GM18861 (cell line): ENCODE measurements around the gene ANGEL2.
"Not testable (repeated sequence)": the region's sequence is repeated elsewhere in the genome, so short reads cannot be mapped to it uniquely, and the experiment has no call there.

Experiments
- ATAC-seq: cut with Tn5 transposase; IDR thresholded peaks from one replicate; pipeline ENCODE4 v1.9.1; 2021; ENCODE audit not compliant: unreplicated experiment

The ANGEL2 gene

GRCh38 chr1:213020016-213020415, 4.3 kb upstream of the ANGEL2 start:
- no peak for ATAC-seq

DNA sequence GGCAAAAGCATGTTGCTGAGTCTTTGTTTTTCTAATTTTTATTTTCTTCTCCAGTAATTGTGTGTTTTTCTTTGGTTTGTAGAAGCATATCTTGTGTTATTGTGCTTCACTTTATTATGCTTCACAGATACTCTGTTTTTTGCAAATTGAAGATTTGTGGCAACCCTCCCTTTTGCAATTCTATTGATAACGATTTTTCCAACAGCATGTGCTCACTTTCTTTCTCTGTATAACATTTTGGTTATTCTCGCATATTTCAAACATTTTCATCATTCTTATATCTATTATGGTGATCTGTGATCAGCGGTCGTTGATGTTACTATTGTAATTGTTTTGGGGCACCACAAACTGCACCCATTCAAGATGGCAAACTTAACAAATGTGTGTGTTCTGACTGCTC, 3.8 kb upstream of the ANGEL2 start:
- no peak for ATAC-seq

DNA sequence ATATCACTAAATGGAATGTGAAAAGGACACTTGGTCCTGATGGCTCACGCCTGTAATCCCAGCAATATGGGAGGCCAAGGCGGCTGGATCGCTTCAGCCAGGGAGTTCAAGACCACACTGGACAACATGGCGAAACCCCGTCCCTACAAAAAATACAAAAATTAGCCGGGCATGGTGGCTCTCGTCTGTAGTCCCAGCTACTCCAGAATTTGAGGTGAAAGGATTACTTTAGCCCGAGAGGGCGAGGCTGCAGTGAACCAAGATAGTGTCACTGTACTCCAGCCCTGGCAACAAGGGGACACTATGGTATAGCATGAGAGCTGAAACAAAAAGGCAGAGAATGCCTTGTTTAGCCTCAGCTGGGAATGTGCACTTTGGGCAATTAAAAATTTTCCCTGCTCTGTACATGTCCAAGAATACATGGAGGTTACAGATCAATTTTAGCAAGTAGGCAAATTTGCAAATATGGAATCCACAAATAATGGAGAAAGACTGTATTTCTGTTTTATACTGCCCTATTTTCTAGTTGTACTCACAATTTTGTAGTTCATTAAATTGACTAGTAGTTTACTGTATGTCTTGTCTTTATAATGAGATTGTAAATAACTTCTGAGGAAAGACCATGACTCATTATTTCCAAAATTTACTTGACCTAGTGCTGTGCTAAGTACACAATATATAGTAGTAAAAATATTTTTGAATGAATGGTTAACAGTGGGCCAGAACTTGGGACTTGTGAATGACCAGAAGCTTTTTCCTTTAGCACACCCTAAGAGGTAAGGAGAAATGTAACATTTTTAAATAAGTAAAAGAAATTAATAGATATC, 2.0 kb upstream of the ANGEL2 start:
- ATAC-seq, result no peak

GRCh38 chr1:213014642-213015041, 1.0 kb downstream of the ANGEL2 start:
- no peak for ATAC-seq

DNA sequence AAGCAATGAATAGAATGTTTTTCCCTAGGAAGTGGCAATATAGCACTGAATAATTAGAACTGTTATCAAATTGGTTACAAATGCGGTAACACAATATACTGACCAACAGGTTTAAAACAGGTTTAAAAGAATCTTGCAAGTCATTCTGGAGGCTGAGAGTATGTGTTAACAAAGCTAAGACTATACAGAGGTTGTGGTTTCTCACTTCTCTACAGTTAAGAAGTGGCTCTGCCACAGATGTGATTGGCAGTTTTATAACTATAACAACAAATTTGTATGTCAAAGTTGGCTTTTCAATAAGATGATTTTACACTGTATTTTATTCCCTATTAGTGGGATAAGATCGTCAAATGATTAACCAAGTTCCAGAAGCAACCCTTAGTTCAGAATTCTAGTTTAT, 7.1 kb downstream of the ANGEL2 start:
- ATAC-seq, result no peak

DNA sequence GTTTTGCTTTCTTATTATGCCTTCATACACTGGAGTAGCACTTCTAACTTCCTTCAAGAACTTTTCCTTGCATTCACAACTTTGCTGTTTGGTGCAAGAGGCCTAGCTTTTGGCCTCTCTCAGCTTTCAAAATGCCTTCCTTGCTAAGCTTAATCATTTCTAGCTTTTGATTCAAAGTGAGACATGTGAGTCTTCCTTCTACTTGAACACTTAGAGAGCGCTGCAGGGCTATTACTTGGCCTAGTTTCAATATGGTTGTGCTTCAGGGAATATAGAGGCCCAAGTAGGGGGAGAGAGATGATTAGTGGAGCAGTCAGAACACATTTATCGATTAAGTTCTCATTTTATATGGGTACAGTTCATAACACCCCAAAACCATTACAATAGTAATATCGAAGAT, 12.4 kb downstream of the ANGEL2 start:
- ATAC-seq, result peak; percentile 90

DNA sequence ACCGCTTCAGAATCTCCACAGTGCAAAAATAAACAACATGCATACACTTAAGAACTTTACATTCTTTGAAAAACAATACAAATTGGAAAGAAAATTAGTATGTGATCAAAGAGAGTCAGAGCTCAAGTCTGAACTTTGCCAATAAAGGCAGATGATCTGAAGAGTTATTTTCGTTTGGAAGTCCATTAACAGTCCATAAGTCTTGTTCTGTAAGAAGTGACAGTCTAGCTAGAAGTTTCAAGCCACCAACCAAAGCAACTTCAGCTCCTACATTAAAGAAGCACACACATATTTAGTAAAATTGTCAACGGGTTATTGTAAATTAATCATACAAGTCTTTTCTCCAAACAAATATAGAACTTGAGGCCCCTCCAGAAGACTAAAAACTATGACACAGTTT, 20.7 kb downstream of the ANGEL2 start:
- no peak for ATAC-seq

- ATAC-seq, result not testable (repeated sequence)
Measured at GRCh38 chr1:212993960-212994359, 21.7 kb downstream of the ANGEL2 start.

DNA sequence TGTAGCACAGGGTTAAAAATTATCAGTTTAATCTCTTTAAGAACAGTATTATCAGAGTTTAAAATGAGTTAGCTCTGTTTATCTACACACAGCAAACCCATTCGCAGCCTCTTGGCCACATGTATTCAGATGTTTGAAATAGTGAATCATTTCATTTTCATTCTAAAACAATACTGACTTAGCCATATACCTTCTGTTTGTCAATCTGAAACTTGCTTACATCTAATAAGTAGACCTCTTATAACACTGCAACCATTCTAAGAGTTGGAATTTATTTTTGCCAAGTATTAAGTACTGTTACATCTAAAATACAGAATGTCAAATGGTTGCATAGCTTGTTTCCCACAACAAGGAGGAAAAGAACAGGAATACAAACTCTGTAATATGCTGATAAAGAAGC, 25.4 kb downstream of the ANGEL2 start:
- no peak for ATAC-seq

DNA sequence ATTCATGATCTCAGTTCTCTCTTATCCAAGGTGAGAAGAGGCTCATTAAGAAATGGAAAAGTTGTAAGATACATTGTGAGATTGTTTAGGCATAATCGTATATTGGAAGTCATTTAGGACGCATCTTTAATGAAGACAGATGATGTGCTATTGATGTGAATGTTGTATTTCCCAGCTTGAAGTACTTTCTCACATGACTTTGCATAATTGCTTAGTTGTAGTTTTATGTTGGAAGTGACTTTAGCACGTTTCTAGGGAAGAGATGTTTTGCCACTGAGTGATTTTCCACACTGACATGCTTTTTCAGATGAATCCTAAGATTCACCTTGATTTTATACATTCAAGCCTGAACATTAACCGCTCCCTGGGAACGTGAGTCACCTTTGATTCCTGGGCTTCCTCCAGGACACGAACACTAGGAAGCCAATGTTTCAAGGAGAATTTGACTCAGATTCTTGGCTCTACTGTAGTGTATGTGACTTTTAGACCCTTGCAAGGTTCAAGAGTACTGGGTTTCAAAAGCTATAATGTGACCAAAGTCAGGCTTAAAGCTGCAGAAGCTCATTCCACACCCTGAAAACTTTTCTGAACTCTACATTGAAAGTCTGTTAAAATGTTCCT, 27.9 kb downstream of the ANGEL2 start:
- no peak for ATAC-seq

DNA sequence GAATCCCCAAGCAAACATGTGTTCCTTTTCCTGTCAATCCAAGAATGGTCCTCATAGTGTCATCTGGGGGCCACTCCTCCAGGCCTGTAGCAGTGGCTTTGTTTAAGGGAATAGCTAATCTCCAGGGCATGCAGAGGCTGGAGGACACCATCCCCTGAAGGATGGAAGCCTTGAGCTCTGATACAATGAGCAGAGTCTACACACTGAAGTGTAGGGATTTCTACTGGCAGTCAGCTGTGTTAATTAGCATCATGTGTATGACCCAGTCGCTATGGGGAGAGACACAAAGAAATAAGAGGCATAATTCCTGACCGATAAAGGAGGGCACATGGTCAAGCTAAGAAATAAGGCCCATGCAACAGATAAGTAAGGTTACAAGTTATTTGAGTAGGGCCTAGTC, 29.1 kb downstream of the ANGEL2 start:
- ATAC-seq, result no peak

DNA sequence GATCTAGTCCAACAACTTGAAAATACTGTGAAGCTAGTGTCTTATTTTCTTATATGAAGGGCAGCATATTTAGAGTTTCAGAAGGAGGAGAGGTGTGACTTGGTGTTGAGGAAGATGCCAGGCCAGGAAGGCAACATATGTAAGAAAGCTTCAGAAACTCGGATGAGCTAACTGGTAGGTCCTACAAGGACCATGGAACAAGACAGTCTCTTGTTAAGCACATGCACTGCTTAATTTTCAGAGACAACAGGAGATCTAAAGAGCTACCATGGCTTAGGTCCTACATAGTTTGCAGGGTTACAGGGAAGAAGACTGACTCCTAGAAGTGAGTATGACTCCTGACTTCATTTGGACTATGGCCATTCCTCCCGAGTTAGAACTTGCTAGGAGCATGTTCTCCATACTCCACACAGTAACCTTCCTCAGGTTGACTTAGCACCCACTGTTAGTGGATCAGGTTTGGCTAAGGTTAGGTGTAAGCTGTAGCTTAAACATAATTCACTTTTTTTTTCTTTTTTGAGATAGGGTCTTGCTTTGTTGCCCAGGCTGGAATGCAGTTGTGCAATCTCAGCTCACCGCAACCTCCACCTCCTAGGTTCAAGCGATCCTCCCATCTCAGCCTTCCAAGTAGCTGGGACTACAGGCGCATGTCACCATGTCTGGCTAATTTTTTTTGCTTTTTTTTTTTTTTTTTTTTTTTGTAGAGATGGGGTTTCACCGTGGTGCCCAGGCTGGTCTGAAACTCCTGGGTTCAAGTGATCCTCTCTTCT, 31.0 kb downstream of the ANGEL2 start:
- no peak for ATAC-seq

- no peak for ATAC-seq
Measured at GRCh38 chr1:212983482-212983881, 32.2 kb downstream of the ANGEL2 start.

DNA sequence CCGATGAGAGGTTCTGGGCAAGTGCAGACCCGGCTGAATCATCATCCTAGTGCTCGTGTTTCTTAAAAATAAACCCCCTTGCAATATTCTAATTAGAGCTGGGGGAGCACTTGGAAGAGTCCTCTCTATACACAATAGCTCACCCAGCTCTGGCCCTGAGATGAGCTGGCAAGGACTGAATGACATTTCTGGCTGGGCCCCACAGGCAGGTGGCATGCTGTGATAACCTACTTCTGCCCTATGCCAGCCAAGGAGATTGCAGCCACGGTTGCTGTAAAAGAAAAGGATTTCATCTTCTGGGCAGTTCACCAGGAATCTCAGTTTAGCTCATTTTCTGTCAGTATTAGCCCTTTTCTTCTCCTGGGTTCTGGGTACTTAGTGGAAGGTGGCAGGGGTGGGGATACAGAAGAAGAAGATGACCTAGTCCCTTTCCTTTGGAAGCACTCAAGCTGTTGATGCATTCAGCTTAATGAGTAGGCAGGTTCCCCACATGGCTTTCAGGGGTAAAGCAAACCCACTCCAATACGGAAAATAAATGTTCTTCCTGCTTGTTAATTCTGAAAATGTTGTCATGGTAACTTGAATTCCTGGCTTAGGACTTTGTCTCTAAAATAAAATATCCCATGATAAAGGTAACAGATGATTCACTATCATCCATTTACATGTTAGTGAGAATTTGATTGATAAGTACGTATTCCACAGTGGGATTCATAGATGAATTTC, 33.1 kb downstream of the ANGEL2 start:
- no peak for ATAC-seq

DNA sequence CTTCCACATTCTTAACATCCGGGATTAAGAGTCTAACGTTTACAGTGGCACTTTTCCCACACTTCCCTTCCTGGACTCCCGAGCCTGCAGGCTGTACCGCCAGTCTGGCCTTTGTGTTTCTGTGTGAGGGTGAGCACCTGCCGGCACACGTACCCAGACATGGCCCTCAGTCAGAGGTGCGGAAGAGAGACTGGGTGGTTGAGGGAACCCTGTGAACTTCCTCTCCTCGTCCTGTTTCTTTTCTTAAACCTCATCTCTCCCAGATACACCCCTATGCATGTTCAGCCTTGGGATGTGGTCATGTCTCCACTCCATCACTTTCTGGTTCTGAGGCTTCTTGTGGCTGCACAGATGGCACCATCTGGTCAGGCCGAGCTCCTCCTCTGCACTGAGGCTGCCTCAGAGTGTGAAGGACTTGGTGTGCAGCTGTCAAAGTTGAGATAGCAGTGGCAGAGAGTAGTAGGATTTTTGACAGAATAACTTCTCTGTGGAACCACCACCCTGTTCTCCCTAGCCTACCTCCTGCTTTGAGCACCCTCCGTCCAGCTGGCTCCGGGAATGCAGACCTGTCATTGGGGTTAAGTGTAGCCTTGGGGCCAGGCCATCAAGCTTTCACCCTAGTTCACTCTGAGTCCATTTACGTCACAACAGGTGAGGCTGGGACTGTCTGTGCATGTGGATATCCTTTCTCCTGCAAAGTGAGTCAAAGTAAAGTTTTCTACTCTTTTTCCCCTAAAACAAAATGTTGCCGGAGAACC, 33.9 kb downstream of the ANGEL2 start:
- peak; percentile 57 for ATAC-seq

DNA sequence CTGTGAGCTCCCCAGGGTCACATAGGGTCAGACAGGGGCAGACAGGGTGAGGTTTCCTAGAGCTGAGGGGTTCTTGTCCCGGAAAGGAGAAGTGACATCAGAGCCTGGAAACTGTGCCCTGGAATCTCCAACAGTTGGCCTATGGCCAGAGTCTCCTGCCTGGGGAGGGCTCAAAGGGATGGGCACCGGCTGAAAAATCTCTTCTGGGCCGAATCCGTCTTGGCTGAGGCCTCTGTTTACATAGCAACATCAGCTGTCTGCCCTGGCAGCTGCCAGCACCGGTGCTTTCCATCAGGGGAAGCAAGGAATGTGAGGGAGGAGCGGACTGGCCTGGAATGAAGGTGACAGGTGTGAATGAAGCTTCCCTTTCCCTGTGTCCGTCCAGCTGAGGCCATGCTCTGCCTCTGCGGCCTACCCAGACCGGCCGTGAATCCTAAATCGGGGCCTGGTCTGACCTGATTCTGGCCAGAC, 34.6 kb downstream of the ANGEL2 start:
- no peak for ATAC-seq

- ATAC-seq, result no peak
Measured at GRCh38 chr1:212980123-212980785, 35.4 kb downstream of the ANGEL2 start.

GRCh38 chr1:212979340-212980122, 36.1 kb downstream of the ANGEL2 start:
- peak; percentile 56 for ATAC-seq
